ENCODE measurements around the gene CCDC188.

Gene CCDC188

GRCh38 chr22:20150381-20151275 lies at the start of gene CCDC188:
CCDC188 (minus strand) TSS chr22:20151055; CDS start chr22:20150986, 69 bp downstream.
- DNase-seq = no peak

GRCh38 chr22:20199906-20200305 lies 49.1 kb upstream of the CCDC188 start:
- no peak for DNase-seq

- DNase-seq = no peak
Observed at GRCh38 chr22:20199413-20199842, 48.6 kb upstream of the CCDC188 start.

- no peak for DNase-seq
Observed at GRCh38 chr22:20198557-20199319, 47.9 kb upstream of the CCDC188 start.

GRCh38 chr22:20197407-20198030 lies 46.7 kb upstream of the CCDC188 start:
- no peak for DNase-seq

GRCh38 chr22:20196094-20196842 lies 45.4 kb upstream of the CCDC188 start:
- no peak for DNase-seq

- DNase-seq = no peak
Observed at GRCh38 chr22:20194681-20195593, 44.1 kb upstream of the CCDC188 start.

GRCh38 chr22:20193761-20194494 lies 43.1 kb upstream of the CCDC188 start:
- DNase-seq = no peak

GRCh38 chr22:20192972-20193760 lies 42.3 kb upstream of the CCDC188 start:
- DNase-seq = no peak

GRCh38 chr22:20192293-20192971 lies 41.6 kb upstream of the CCDC188 start:
- DNase-seq = no peak

- no peak for DNase-seq
Observed at GRCh38 chr22:20191803-20192202, 40.9 kb upstream of the CCDC188 start.

- DNase-seq = no peak
Observed at GRCh38 chr22:20191000-20191515, 40.2 kb upstream of the CCDC188 start.

- no peak for DNase-seq
Observed at GRCh38 chr22:20188567-20188877, 37.7 kb upstream of the CCDC188 start.

- no peak for DNase-seq
Observed at GRCh38 chr22:20187777-20188566, 37.1 kb upstream of the CCDC188 start.

- DNase-seq = no peak
Observed at GRCh38 chr22:20186871-20187546, 36.2 kb upstream of the CCDC188 start.

- DNase-seq = no peak
Observed at GRCh38 chr22:20186183-20186870, 35.5 kb upstream of the CCDC188 start.

GRCh38 chr22:20185750-20186149 lies 34.9 kb upstream of the CCDC188 start:
- no peak for DNase-seq

Measured in activated CD4-positive, alpha-beta T cell treated with anti-CD3 and anti-CD28 coated beads, Interleukin-2, Interleukin-6, amounts not matched to agents 100 ng/mL and 50 ng/mL, durations not matched to agents 16 hours and 8 hours (primary cell).